SK-N-SH treated with all-trans-retinoic acid at 6 μM for 48 hours (cell line): Measurements from ENCODE around the gene DRGX.

Experiments used
- BACH2 ChIP-seq: fragments of 250-450 bp; sonication (Bioruptor Pico); IDR thresholded peaks from 2 replicates; pipeline ENCODE4 v1.9.0; 2021; ENCODE audit warnings: mild to moderate bottlenecking, borderline replicate concordance
- CSDC2 ChIP-seq: fragments of 250-450 bp; sonication (Bioruptor Pico); IDR thresholded peaks from 2 replicates; pipeline ENCODE4 v1.5.0; 2020; ENCODE audit warnings: mild to moderate bottlenecking, moderate library complexity
- CSRNP3 ChIP-seq: fragments of 250-450 bp; sonication (Bioruptor Pico); IDR thresholded peaks from 2 replicates; pipeline ENCODE4 v1.5.1; 2021; ENCODE audit warnings: mild to moderate bottlenecking, moderate library complexity
- GLIS3 ChIP-seq: fragments of 250-450 bp; sonication (Bioruptor Pico); IDR thresholded peaks from 2 replicates; pipeline ENCODE4 v1.5.0; 2020; ENCODE audit warnings: mild to moderate bottlenecking, moderate library complexity
- TCF4 ChIP-seq: fragments of 250-450 bp; sonication (Bioruptor Pico); IDR thresholded peaks from 2 replicates; pipeline ENCODE4 v1.8.0; 2021; ENCODE audit warnings: mild to moderate bottlenecking, moderate library complexity, borderline replicate concordance

GRCh38 chr10:49322371-49323170, 73.3 kb downstream of the DRGX start:
- TF ChIP-seq CSRNP3 (CRISPR knock-in tag) (no peak), GLIS3 (CRISPR knock-in tag) (no peak), BACH2 (CRISPR knock-in tag) (no peak), TCF4 (CRISPR knock-in tag) (no peak), CSDC2 (CRISPR knock-in tag) (no peak)
